Amniotic epithelial cell (primary cell): Measurements from ENCODE around the gene C4orf50.
"Not testable (repeated sequence)": the region's sequence is repeated elsewhere in the genome, so short reads cannot be mapped to it uniquely, and the experiment has no call there.

ENCODE experiments used
- DNase-seq: peaks from one replicate; pipeline ENCODE4 v3.0.0-alpha.2; 2010; ENCODE audit warnings: low read depth

C4orf50 gene

DNA sequence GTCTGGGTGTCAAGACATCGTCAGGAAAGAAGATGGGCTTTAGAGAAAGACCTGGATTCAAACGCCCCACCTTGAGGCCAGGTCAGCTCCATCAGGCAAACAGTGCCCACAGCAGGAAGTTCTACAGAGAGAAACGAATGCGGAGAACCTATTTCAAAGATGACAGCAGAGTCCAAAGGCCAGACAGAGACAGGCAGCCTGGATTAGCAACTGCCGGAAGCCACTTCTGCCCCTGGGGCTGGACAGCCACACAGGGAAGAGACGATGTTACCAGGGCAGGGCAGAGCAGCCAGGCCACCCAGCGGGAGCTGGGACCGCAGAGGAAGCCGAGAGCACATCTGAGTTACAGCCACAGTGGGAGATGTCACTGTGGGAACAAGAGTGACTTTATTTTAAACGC lies 1.2 kb downstream of the C4orf50 start:
- DNase-seq, result no peak

- no peak for DNase-seq
Measured at GRCh38 chr4:6013564-6013963, 4.7 kb downstream of the C4orf50 start.

GRCh38 chr4:6012200-6012599 lies 6.0 kb downstream of the C4orf50 start:
- no peak for DNase-seq

- no peak for DNase-seq
Measured at GRCh38 chr4:6011686-6012085, 6.5 kb downstream of the C4orf50 start.

DNA sequence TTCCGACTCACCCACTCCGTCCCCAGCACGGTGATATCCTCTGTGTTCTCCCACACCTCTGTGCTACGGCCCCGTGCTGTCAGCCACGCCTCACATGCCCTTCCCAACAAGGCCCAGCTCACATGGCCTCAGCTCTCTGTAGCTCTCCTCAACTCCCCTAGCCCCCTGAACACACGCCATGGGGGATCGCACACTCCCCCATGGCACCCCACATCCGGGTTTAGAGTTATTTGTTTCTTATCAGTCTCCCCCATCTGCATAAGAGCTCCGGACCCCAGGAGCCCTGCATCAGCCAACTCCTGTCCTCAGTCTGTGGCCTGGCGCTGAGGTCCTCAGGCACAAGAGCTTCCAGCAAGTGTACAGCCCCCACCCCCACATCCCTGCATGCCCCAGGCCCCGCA lies 7.0 kb downstream of the C4orf50 start:
- no peak for DNase-seq

DNA sequence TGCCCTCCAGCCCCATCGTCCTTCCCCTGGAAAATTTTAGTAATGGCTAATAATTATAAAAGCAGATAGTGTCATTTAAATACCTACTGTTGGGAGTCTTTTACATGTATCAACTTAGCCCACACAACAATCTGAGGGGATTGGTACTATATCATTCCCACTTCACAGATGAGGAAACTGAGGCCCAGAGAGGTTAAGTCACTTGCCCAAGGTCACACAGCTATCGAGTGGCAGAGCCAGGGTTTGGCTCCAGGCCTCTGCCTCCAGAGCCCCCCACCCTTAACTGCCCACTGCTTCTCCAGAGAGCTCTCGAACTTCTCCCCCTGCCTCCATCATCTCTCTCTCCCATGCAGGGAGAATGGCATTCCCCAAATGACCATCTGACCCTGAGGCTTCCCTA lies 7.4 kb downstream of the C4orf50 start:
- no peak for DNase-seq

DNA sequence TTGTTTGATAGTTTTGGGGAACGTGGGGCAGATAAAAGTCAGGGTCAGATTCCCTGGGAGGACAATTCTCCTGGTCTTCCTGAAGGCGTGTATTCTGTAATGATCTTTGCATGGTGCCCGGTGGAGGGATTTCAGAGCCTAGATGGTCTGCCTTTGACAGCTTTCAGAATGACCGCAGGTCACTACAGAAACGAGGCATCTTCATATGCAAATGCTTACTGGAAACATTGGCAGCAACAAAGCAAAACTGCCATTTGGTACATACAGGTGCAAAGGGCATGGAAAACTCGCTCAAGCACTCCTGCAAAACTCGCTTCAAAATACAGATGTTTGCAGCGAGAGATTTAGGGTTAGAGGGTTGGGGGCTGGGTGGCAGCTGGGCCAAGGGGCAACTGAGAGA lies 8.8 kb downstream of the C4orf50 start:
- DNase-seq, result no peak

GRCh38 chr4:6008766-6009385 lies 9.4 kb downstream of the C4orf50 start:
- DNase-seq, result no peak

DNA sequence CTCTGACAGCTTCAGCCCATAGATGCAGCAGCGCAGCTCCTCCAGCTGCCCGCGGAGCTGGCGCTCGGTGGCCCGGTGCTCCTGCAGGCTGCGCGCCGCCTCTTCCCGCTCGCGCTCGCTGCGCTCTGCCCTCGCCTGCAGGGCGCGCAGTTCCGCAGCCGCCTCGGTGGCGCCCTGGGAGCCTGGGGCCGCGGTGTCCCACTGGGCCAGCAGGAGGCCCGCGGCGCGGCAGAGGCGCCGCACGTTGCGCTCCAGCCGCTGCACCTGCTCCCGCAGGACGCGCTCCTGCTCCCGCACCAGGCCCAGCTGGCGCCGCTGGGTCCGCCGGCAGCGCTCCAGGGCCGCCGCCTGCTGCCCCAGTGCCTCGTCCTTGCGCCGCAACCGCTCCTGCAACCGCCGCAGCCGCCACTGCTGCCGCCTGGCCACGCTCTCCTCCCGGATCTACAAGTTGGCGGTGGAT lies 10.1 kb downstream of the C4orf50 start:
- DNase-seq, result no peak

GRCh38 chr4:6005175-6005574 lies 13.1 kb downstream of the C4orf50 start:
- no peak for DNase-seq

DNA sequence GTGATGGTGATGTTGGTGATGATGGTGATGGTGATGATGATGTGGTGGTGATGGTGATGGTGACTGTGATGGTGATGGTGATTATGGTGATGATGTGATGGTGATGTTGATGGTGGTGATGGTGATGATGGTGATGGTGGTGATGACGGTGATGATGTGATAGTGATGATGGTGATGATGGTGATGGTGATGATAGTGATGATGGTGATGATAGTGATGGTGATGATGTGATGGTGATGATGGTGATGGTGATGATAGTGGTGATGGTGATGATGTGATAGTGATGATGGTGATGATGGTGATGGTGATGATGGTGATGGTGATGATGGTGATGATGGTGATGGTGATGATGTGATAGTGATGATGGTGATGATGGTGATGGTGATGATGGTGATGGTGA lies 14.7 kb downstream of the C4orf50 start:
- not testable (repeated sequence) for DNase-seq

DNA sequence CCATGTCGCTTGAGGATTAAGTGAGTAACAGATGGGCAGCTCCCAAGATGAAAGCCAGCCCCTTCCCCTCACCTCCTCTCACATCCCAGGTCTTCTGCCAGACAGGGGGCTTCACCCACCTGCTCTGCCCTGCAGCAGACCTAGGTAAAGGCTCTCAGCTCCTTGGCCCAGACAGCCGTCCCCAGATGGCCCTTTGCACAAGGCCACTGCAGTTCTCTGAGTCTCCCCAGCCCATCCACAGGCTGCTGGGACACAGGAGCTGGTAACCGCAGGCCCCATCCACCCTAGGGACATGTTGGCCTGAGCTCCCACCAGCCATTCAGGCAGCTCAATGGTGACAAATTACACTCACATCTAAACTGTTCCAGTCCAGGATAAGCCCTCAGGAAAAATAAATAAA lies 15.3 kb downstream of the C4orf50 start:
- no peak for DNase-seq

DNA sequence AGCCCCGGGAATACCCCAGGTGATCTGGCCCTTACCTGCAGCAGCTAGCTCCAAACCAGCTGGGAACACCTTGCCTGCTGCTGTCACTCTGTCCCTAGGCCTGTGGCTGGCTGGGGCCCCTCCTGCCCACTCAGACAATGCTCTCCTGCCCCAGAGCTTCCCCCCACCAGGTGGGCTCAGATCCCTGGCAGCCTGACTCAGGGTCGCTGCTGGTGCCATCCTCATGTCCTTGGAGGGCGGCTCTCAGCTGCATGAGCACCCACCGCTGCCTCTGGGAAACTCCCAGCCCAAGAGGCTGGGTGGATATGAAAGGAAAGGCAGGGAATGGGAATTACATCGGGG lies 15.8 kb downstream of the C4orf50 start:
- DNase-seq, result no peak

GRCh38 chr4:6001680-6002491 lies 16.3 kb downstream of the C4orf50 start:
- DNase-seq, result no peak

GRCh38 chr4:5999830-6000365 lies 18.3 kb downstream of the C4orf50 start:
- no peak for DNase-seq

DNA sequence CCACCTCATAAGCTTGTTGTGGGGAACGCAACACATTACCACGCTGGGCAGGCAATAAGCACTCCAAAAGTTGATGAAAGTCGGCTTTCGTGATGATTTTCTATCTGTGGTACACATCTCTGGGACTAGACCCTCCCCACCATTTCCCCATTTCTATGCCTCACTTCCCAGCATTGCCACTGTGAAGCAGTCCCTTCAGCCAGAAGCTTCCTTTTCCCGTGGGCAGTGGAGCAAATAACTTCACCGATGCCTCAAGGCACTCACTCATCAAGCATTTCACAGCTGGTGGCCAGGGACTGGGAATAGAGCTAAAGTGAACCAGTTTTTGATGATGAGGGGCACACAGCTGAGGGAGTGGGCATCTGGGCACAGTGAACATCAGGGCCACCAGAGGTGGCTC lies 18.9 kb downstream of the C4orf50 start:
- DNase-seq, result no peak

- peak; percentile 14 for DNase-seq
Measured at GRCh38 chr4:5998333-5998936, 19.8 kb downstream of the C4orf50 start.

DNA sequence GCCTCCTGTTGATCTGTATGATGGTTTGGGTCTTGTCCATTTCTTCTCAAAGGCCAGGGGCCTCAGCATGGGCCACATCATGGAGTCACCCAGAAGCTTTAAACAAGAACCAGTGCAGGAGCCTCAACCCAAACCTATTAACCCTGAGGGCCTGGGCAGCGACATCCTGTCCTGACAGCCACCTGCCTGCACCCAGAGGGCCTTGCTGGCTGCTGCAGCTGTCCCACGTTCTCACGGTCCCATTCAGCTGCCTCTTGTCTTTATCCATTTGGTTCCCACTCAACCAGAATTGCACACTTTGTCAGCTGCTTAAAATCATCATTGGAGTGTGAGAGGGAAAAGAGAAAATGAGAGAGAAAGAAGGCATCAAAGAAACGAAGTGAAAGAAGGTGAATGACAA lies 21.6 kb downstream of the C4orf50 start:
- no peak for DNase-seq

DNA sequence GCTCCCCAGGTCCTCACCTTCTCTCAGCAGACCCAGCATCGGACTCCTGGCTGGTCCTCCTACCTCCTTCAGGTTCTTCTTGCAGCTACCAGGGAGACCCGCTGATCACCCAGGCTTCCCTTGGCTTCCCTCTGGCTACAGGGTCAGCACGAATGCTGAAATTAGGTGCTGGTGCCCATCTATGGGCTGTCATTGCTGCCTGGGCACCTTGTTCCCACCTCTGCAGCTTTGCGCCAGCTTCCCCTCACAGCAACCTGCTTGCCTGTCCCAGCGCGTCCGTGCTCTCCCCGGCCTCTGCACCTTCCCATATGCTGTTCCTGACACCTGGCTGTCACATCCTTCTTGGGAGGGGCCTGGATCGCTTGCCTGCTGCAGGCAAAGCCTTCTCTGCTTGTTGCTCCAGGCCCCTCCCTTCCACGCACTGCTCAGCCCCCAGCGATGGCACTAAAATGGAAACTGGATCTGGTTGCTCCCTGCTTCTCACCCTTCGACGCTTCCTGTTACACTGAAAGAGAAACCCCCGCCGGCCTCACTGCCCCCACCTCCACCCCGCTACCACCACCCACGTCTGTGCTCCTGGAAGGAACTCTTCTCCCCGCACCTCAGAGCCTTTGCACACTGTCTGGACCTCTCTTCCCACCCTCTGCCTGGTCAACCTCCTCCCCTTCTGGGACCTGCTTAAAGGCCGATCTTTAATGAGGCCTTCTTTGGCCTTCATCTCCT lies 22.2 kb downstream of the C4orf50 start:
- no peak for DNase-seq

GRCh38 chr4:5993876-5994811 lies 24.1 kb downstream of the C4orf50 start:
- DNase-seq, result no peak

DNA sequence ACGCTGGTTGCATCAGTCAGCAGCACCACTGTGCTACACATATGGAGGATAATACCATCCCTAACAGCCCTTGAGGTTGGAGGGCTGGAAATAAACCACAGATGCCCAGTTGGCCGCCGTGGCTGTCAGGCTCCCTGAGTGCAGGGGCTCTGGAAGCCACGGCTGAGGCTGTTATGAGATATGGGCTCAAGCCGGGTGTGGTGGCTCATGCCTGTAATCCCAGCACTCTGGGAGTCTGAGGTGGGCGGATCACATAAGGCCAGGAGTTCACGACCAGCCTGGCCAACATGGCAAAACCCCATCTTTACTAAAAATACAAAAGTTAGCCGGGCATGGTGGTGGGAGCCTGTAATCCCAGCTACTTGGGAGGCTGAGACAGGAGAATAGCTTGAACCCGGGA lies 24.9 kb downstream of the C4orf50 start:
- not testable (repeated sequence) for DNase-seq
